ENCODE results near the gene FGF12.

GRCh38 chr3:192340031-192340430 is 387.3 kb downstream of the FGF12 start:
- TF ChIP-seq TAF1 (IDR thresholded peaks at IDR 0.05; ENCODE audit: borderline replicate concordance, insufficient read depth, low read length): no peak
- TF ChIP-seq POLR2AphosphoS5 (IDR thresholded peaks at IDR 0.05; ENCODE audit: low read depth, low read length): no peak
